ENCODE results near the gene PHACTR1. TPM values are rescaled to one million over a fixed set of nuclear protein-coding genes. Genes with fewer than 3 reads are reported as not detected.

PHACTR1 gene
- total RNA-seq, 1 donor from 2014 or later = 8.5 TPM

DNA sequence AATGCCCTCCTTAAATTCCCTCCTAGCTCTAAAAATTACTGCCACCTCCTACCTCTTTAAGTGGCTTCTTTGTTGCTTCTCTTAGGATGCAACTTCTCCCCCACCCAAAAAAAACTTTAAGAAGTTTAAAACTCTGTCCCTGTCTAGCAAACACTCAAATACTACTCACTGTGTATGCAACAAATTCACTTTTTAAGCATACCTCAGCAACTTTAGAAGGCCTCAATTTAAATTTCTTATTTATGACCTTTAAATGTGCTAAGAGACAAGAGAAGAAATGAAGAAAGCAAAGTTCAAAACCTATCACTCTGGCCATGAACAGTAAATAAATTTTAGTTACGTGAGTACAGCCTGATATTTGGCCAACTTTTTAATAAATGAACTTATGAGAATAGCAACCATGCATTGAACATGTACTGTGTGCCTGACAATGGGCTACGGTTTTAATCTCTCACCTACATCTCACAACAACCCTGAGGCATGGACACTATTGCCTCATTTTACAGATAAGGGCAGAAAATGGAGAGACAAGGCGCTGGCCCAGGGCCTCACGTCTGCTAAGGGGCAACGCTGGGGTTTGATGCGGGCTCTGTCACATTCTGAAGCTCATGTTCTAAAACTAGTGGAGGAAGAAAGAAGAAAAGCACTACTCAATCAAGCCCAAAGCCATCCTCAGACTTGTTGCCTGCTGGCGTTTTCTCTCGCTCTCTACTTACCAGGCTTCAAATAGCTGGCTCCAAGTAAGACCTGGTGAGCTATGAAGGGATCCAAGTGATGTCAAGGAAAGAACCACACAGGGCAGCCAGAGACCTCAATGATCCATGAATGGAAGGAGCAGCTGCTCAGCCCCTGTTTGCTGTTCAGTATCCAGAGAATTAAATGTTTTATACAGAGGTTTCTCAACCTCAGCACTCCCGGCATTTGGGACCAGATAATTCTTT is 512.0 kb downstream of the PHACTR1 start:
- H3K4me1 Mint-ChIP-seq (ENCODE audit: low read depth, unreplicated experiment) = no peaks in the 10 kb centered on the region
- no peak for FAIRE-seq

DNA sequence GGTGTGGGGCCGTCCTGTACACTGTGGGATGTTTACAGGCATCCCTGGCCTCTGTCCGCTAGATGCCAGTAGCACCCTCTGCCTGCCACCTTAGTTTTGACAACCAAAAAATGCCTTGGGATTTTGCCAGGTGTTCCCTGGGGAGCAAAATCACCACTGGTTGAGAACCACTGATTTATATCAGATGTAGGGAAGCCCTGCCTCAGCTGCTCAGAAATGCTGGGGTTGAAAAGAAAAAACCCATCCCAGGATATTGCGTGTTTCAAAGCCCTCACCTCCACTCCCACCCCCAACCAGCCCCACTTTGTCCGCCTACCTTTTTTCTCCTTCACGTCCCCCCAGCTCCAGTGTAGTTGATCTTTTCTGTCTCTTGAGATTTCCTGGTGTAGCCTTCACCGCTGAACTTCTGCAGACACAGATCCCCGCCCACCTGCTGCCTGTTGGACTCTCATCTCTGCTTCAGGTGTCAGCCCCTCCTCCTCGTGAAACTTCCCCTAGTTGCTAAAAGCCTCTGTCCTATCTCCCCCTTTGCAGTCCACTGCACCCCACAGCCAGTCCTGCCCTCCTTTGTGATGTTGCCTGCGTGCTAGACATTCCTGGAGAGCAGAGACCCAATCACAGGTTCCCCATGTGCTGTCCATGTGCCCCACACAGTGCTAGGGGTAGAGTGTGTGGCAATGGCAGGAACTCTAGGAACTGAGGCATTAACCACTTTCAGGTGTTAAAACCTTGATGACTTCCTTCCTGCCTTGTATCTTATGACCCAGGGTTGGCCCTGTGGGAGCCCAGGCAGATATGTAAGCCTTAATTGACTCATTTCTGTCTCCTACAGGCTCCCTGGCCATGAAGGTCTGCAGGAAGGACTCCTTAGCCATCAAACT is 512.9 kb downstream of the PHACTR1 start:
- H3K4me3 ChIP-seq (ENCODE audit: insufficient read depth, low read depth, low read length) = no peak overlapping the region
- H3K4me2 ChIP-seq (ENCODE audit: low read length) = no peak overlapping the region
- H3K27ac ChIP-seq (ENCODE audit: low read depth, low read length) = no peak overlapping the region
- Mint-ChIP-seq H3K36me3 (ENCODE audit: low read depth, unreplicated experiment) (peaks cover 2% of the 10 kb centered on the region), H3K4me1 (ENCODE audit: low read depth, unreplicated experiment) (no peaks in the 10 kb centered on the region), H3K27me3 (ENCODE audit: low read depth, unreplicated experiment) (peaks cover 3% of the 10 kb centered on the region), H3K9me3 (ENCODE audit: unreplicated experiment) (no peaks in the 10 kb centered on the region), H3K4me3 (ENCODE audit: unreplicated experiment) (no peak overlapping the region), H3K27ac (ENCODE audit: unreplicated experiment) (no peak overlapping the region)
- H3K36me3 ChIP-seq (ENCODE audit: insufficient read depth, low read length) = no peaks in the 10 kb centered on the region
- DNase-seq (ENCODE audit: low read depth) (no peak), FAIRE-seq (no peak)
- H4K20me1 ChIP-seq (ENCODE audit: insufficient read depth, low read length) = no peaks in the 10 kb centered on the region
- no peak overlapping the region for H3K9ac ChIP-seq (ENCODE audit: low read length)
- no peak for TF ChIP-seq EZH2 (IDR thresholded peaks at IDR 0.05; ENCODE audit: insufficient read depth, low read length)
- TF ChIP-seq CTCF (IDR thresholded peaks at IDR 0.05; ENCODE audit: insufficient read depth, low read depth, low read length) = no peak
- no peaks in the 10 kb centered on the region for H3K27me3 ChIP-seq (ENCODE audit: insufficient read depth, low read length)
- no peak overlapping the region for H2AFZ ChIP-seq (ENCODE audit: low read depth, low read length)
- H3K79me2 ChIP-seq (ENCODE audit: insufficient read depth, low read length) = no peaks in the 10 kb centered on the region
- no peaks in the 10 kb centered on the region for H3K9me3 ChIP-seq (ENCODE audit: insufficient read depth, low read depth, low read length)
- H3K4me1 ChIP-seq (ENCODE audit: insufficient read depth, low read length) = no peaks in the 10 kb centered on the region

More for the DNA sequence above, 512.0 kb downstream of the PHACTR1 start:
- H3K4me1 ChIP-seq (ENCODE audit: insufficient read depth, low read length) = no peaks in the 10 kb centered on the region
- Mint-ChIP-seq H3K27me3 (ENCODE audit: low read depth, unreplicated experiment) (peaks cover 3% of the 10 kb centered on the region), H3K9me3 (ENCODE audit: unreplicated experiment) (no peaks in the 10 kb centered on the region), H3K27ac (ENCODE audit: unreplicated experiment) (no peak overlapping the region), H3K4me3 (ENCODE audit: unreplicated experiment) (no peak overlapping the region), H3K36me3 (ENCODE audit: low read depth, unreplicated experiment) (peaks cover 2% of the 10 kb centered on the region)
- H3K9me3 ChIP-seq (ENCODE audit: insufficient read depth, low read depth, low read length) = no peaks in the 10 kb centered on the region
- H3K27me3 ChIP-seq (ENCODE audit: insufficient read depth, low read length) = no peaks in the 10 kb centered on the region
- H3K4me2 ChIP-seq (ENCODE audit: low read length) = no peak overlapping the region
- no peak overlapping the region for H2AFZ ChIP-seq (ENCODE audit: low read depth, low read length)
- H4K20me1 ChIP-seq (ENCODE audit: insufficient read depth, low read length) = no peaks in the 10 kb centered on the region
- TF ChIP-seq EZH2 (IDR thresholded peaks at IDR 0.05; ENCODE audit: insufficient read depth, low read length) (no peak), CTCF (IDR thresholded peaks at IDR 0.05; ENCODE audit: insufficient read depth, low read depth, low read length) (no peak)
- H3K27ac ChIP-seq (ENCODE audit: low read depth, low read length) = no peak overlapping the region
- no peak overlapping the region for H3K4me3 ChIP-seq (ENCODE audit: insufficient read depth, low read depth, low read length)
- H3K79me2 ChIP-seq (ENCODE audit: insufficient read depth, low read length) = no peaks in the 10 kb centered on the region
- H3K36me3 ChIP-seq (ENCODE audit: insufficient read depth, low read length) = no peaks in the 10 kb centered on the region
- no peak for DNase-seq (ENCODE audit: low read depth)
- no peak overlapping the region for H3K9ac ChIP-seq (ENCODE audit: low read length)

Measured in astrocyte (in vitro differentiated cells and primary cell).